Neural cell (in vitro differentiated cells): ENCODE results near the gene SUCLG2. TPM values are rescaled to one million over a fixed set of nuclear protein-coding genes. Genes with fewer than 3 reads are reported as not detected.

Experiments
- H2AFZ ChIP-seq: fragments of 200-600, 300-800 bp; sonication (generic), shearing (Covaris generic); 2 replicates; pipeline ENCODE4 v1.6.0; 2014; ENCODE audit warnings: low read depth, mild to moderate bottlenecking, antibody characterized with exemption, low read length, moderate library complexity
- H3F3A ChIP-seq: fragments of 200-600 bp; shearing (Covaris generic); 2 replicates; pipeline ENCODE4 v1.6.1; 2016; ENCODE audit warnings: mild to moderate bottlenecking, moderate library complexity, mixed read lengths, antibody characterized with exemption, low read length; ENCODE audit not compliant: insufficient read depth, poor library complexity, severe bottlenecking
- H3K27ac ChIP-seq: fragments of 200-600, 300-800 bp; sonication (generic), shearing (Covaris generic); 2 replicates; pipeline ENCODE4 v1.5.1; 2014; ENCODE audit warnings: mild to moderate bottlenecking, low read length, moderate library complexity
- H3K27me3 ChIP-seq: fragments of 300-800, 200-600 bp; sonication (generic), shearing (Covaris generic); 2 replicates; pipeline ENCODE4 v1.6.0; 2014; ENCODE audit warnings: mild to moderate bottlenecking, low read depth, low read length, moderate library complexity; ENCODE audit not compliant: insufficient read depth
- H3K36me3 ChIP-seq: fragments of 300-800, 200-600 bp; sonication (generic), shearing (Covaris generic); 2 replicates; pipeline ENCODE4 v1.5.1; 2014; ENCODE audit warnings: mild to moderate bottlenecking, antibody characterized with exemption, low read length, moderate library complexity; ENCODE audit not compliant: insufficient read depth
- H3K4me2 ChIP-seq: fragments of 300-800, 200-600 bp; sonication (generic), shearing (Covaris generic); 2 replicates; pipeline ENCODE4 v1.6.0; 2014; ENCODE audit warnings: mild to moderate bottlenecking, low read length
- H3K4me3 ChIP-seq: fragments of 300-800, 200-600 bp; sonication (generic), shearing (Covaris generic); 2 replicates; pipeline ENCODE4 v1.5.1; 2014; ENCODE audit warnings: mild to moderate bottlenecking, low read length, moderate library complexity
- H3K79me2 ChIP-seq: fragments of 200-600 bp; shearing (Covaris generic); replicated peaks from 2 replicates; pipeline ENCODE4 v1.6.0; 2014; ENCODE audit warnings: mild to moderate bottlenecking, low read length, moderate library complexity; ENCODE audit not compliant: insufficient read depth
- H3K9ac ChIP-seq: fragments of 300-800, 200-600 bp; sonication (generic), shearing (Covaris generic); 2 replicates; pipeline ENCODE4 v1.6.1; 2016; ENCODE audit warnings: mild to moderate bottlenecking, low read length, mixed read lengths
- H3K9me2 ChIP-seq: fragments of 200-600 bp; shearing (Covaris generic); 2 replicates; pipeline ENCODE4 v1.6.1; 2016; ENCODE audit warnings: mild to moderate bottlenecking, low read length, mixed read lengths; ENCODE audit not compliant: insufficient read depth
- H3K9me3 ChIP-seq: fragments of 200-600, 300-800 bp; sonication (generic), shearing (Covaris generic); 2 replicates; pipeline ENCODE4 v1.6.1; 2016; ENCODE audit warnings: mild to moderate bottlenecking, mixed run types, low read length, moderate library complexity, mixed read lengths
- H4K20me1 ChIP-seq: fragments of 200-600 bp; shearing (Covaris generic); 2 replicates; pipeline ENCODE4 v1.6.1; 2016; ENCODE audit warnings: mild to moderate bottlenecking, mixed run types; ENCODE audit not compliant: insufficient read depth
- EP300 ChIP-seq: fragments of 450-650 bp; conservative IDR thresholded peaks from 2 replicates; pipeline ENCODE4 v1.6.1; 2014; ENCODE audit warnings: antibody characterized with exemption, mild to moderate bottlenecking, moderate library complexity; ENCODE audit not compliant: poor library complexity, severe bottlenecking
- EZH2 ChIP-seq: fragments of 200-600, 300-800 bp; shearing (Covaris generic), sonication (generic); IDR thresholded peaks from 2 replicates; pipeline ENCODE4 v1.6.1; 2014; ENCODE audit warnings: antibody characterized with exemption, low read length, borderline replicate concordance, mild to moderate bottlenecking; ENCODE audit not compliant: insufficient read depth, poor library complexity, severe bottlenecking
- MXI1 ChIP-seq: fragments of 450-650 bp; conservative IDR thresholded peaks from 2 replicates; pipeline ENCODE4 v1.6.1; 2014; ENCODE audit warnings: antibody characterized with exemption, mild to moderate bottlenecking; ENCODE audit not compliant: poor library complexity, severe bottlenecking
- POLR2AphosphoS5 ChIP-seq: IDR thresholded peaks from 2 replicates; pipeline ENCODE4 v1.6.1; 2012
- RAD21 ChIP-seq: fragments of 450-650 bp; conservative IDR thresholded peaks from 2 replicates; pipeline ENCODE4 v1.6.1; 2014; ENCODE audit warnings: antibody characterized with exemption, mild to moderate bottlenecking, moderate library complexity
- SMC3 ChIP-seq: fragments of 450-650 bp; conservative IDR thresholded peaks from 2 replicates; pipeline ENCODE4 v1.6.1; 2014; ENCODE audit warnings: antibody characterized with exemption, mild to moderate bottlenecking, moderate library complexity; ENCODE audit not compliant: poor library complexity
- TAF1 ChIP-seq: IDR thresholded peaks from 2 replicates; pipeline ENCODE4 v1.6.1; 2012; ENCODE audit warnings: low read depth
- polyA plus RNA-seq: library from polyadenylated mRNA; depleted of rRNA; stranded (reverse); fragments of >200 nt; gene quantifications from 2 replicates; pipeline ENCODE4 v1.2.3, GENCODE V29; 2014
- TF ChIP-seq, protein P1 (sequence below): fragments of 450-650 bp; IDR thresholded peaks from 2 replicates; pipeline ENCODE4 v1.5.1; 2014; ENCODE audit warnings: antibody characterized with exemption, mild to moderate bottlenecking, moderate library complexity; ENCODE audit not compliant: poor library complexity, severe bottlenecking
- TF ChIP-seq, protein P2 (sequence below): IDR thresholded peaks from 2 replicates; pipeline ENCODE4 v1.6.1; 2012; ENCODE audit warnings: borderline replicate concordance

The SUCLG2 gene
- polyA plus RNA-seq, 1 donor from 2014 or later: 0.15 TPM

DNA sequence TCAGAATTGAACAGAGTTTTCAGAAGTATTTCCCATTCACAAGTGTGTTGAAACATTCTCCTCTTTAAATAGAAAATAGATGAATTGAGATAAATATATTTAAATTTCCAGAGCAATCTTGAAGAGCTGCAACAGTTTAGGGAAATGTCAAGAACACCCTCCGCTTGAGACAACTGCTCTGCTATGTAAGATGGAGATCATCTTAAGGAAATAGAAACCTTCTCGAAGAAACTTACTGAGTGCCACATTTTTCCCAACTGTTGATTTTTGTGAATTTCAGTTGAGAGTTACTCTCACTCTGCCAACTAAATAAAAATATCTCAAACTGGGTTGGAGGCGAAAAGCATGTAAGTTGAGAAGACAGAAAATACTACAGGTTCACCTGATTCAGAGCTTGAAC is 78.0 kb downstream of the SUCLG2 start:
- Histone ChIP-seq H3K4me3 (no peak overlapping the region), H2AFZ (no peak overlapping the region), H3K9me3 (no peaks in the 10 kb centered on the region), H3K4me2 (no peak overlapping the region), H3K27me3 (no peaks in the 10 kb centered on the region), H3F3A (no peaks in the 10 kb centered on the region), H3K36me3 (no peaks in the 10 kb centered on the region), H3K9ac (no peak overlapping the region), H4K20me1 (no peaks in the 10 kb centered on the region), H3K27ac (no peak overlapping the region), H3K79me2 (no peaks in the 10 kb centered on the region), H3K9me2 (no peaks in the 10 kb centered on the region)
- TF ChIP-seq RAD21 (no peak), TAF1 (no peak), MXI1 (no peak), SMC3 (no peak), POLR2AphosphoS5 (no peak), EZH2 (no peak), EP300 (no peak)
- TF ChIP-seq, protein P1, sequence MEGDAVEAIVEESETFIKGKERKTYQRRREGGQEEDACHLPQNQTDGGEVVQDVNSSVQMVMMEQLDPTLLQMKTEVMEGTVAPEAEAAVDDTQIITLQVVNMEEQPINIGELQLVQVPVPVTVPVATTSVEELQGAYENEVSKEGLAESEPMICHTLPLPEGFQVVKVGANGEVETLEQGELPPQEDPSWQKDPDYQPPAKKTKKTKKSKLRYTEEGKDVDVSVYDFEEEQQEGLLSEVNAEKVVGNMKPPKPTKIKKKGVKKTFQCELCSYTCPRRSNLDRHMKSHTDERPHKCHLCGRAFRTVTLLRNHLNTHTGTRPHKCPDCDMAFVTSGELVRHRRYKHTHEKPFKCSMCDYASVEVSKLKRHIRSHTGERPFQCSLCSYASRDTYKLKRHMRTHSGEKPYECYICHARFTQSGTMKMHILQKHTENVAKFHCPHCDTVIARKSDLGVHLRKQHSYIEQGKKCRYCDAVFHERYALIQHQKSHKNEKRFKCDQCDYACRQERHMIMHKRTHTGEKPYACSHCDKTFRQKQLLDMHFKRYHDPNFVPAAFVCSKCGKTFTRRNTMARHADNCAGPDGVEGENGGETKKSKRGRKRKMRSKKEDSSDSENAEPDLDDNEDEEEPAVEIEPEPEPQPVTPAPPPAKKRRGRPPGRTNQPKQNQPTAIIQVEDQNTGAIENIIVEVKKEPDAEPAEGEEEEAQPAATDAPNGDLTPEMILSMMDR: no peak
- TF ChIP-seq, protein P2, sequence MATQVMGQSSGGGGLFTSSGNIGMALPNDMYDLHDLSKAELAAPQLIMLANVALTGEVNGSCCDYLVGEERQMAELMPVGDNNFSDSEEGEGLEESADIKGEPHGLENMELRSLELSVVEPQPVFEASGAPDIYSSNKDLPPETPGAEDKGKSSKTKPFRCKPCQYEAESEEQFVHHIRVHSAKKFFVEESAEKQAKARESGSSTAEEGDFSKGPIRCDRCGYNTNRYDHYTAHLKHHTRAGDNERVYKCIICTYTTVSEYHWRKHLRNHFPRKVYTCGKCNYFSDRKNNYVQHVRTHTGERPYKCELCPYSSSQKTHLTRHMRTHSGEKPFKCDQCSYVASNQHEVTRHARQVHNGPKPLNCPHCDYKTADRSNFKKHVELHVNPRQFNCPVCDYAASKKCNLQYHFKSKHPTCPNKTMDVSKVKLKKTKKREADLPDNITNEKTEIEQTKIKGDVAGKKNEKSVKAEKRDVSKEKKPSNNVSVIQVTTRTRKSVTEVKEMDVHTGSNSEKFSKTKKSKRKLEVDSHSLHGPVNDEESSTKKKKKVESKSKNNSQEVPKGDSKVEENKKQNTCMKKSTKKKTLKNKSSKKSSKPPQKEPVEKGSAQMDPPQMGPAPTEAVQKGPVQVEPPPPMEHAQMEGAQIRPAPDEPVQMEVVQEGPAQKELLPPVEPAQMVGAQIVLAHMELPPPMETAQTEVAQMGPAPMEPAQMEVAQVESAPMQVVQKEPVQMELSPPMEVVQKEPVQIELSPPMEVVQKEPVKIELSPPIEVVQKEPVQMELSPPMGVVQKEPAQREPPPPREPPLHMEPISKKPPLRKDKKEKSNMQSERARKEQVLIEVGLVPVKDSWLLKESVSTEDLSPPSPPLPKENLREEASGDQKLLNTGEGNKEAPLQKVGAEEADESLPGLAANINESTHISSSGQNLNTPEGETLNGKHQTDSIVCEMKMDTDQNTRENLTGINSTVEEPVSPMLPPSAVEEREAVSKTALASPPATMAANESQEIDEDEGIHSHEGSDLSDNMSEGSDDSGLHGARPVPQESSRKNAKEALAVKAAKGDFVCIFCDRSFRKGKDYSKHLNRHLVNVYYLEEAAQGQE: no peak

DNA sequence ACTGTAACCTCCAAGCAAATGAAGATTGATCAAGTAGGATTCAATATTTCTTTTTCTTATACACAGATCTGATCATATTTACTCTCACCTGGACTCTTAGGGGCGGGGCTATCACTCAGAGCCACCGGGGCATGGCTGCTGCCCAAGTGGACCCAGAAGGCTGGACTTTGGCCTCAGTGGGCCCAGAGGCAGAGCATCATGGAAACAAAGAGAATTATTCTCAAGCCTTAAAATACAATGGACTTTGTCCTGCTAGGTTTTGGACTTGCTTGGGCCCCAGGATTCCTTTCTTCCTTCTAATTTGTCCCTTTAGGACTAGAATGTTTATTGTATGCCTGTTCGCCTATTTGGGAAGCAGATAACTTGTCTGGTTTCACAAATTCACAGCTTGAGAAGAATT is 85.1 kb downstream of the SUCLG2 start:
- Histone ChIP-seq H3K27me3 (no peaks in the 10 kb centered on the region), H3K9me2 (no peaks in the 10 kb centered on the region), H3K9ac (no peak overlapping the region), H3K4me2 (no peak overlapping the region), H2AFZ (no peak overlapping the region), H4K20me1 (no peaks in the 10 kb centered on the region), H3K79me2 (no peaks in the 10 kb centered on the region), H3K9me3 (no peaks in the 10 kb centered on the region), H3F3A (no peaks in the 10 kb centered on the region), H3K36me3 (no peaks in the 10 kb centered on the region), H3K27ac (no peak overlapping the region), H3K4me3 (no peak overlapping the region)
- no peak for TF ChIP-seq POLR2AphosphoS5
- TF ChIP-seq MXI1: no peak
- no peak for TF ChIP-seq TAF1
- no peak for TF ChIP-seq SMC3
- TF ChIP-seq, protein P1: no peak
- TF ChIP-seq EP300: no peak
- TF ChIP-seq EZH2: no peak
- TF ChIP-seq, protein P2: no peak
- no peak for TF ChIP-seq RAD21
